H1 (cell line): Measurements from ENCODE around the gene TINCR. TPM values are rescaled to one million over a fixed set of nuclear protein-coding genes. Genes with fewer than 3 reads are reported as not detected.

Experiments used
- CTCF ChIA-PET: fragments of 300-600 bp; sonication (Branson Sonifier 250); formaldehyde crosslinking; loops from one replicate; lab custom pipeline; 2021; ENCODE audit not compliant: partially characterized antibody; lab: Charles Lee
- POLR2A ChIA-PET: fragments of 300-600 bp; sonication (Branson Sonifier 250); formaldehyde crosslinking; loops from one replicate; lab custom pipeline; 2021; ENCODE audit warnings: inconsistent platforms; ENCODE audit not compliant: partially characterized antibody; lab: Charles Lee
- DNase-seq, 2 experiments: peaks; one replicate each; pipeline versions ENCODE4 v3.0.0 to v3.0.0-alpha.2; 2010 to 2022; ENCODE audit warnings: low spot score in 2 of 2, low read depth in 1 of 2, mixed read lengths in 1 of 2
- FAIRE-seq: peaks from 2 replicates; lab custom pipeline; 2011; peaks lifted over from hg19 to GRCh38; lab: Jason Lieb, UNC
- H2AFZ ChIP-seq: 2 replicates; pipeline ENCODE4 v1.8.1; 2012; ENCODE audit warnings: low read length, inconsistent platforms
- H2AK5ac ChIP-seq: 2 replicates; pipeline ENCODE4 v1.6.1; 2013; ENCODE audit warnings: low read depth, low read length
- H2BK120ac ChIP-seq: replicated peaks from 2 replicates; pipeline ENCODE3; 2013; ENCODE audit warnings: low read depth, low read length, inconsistent platforms
- H2BK12ac ChIP-seq: 2 replicates; pipeline ENCODE4 v1.6.1; 2013; ENCODE audit warnings: low read depth, low read length
- H2BK15ac ChIP-seq: 2 replicates; pipeline ENCODE4 v1.6.1; 2013; ENCODE audit warnings: low read length
- H2BK20ac ChIP-seq: 2 replicates; pipeline ENCODE4 v1.6.1; 2013; ENCODE audit warnings: low read length
- H2BK5ac ChIP-seq: 2 replicates; pipeline ENCODE4 v1.6.1; 2013; ENCODE audit warnings: low read depth, low read length
- H3K14ac ChIP-seq: 2 replicates; pipeline ENCODE4 v1.6.1; 2013; ENCODE audit warnings: inconsistent platforms; ENCODE audit not compliant: insufficient read length
- H3K18ac ChIP-seq: 2 replicates; pipeline ENCODE4 v1.6.1; 2013; ENCODE audit warnings: low read length; ENCODE audit errors: extremely low read depth
- H3K23ac ChIP-seq: 2 replicates; pipeline ENCODE4 v1.6.1; 2013; ENCODE audit warnings: inconsistent platforms; ENCODE audit not compliant: insufficient read length
- H3K23me2 ChIP-seq: 2 replicates; pipeline ENCODE4 v1.6.1; 2013; ENCODE audit warnings: low read depth, low read length
- H3K27ac ChIP-seq: 2 replicates; pipeline ENCODE4 v1.6.1; 2011; ENCODE audit warnings: low read depth, low read length, inconsistent platforms
- H3K27me3 ChIP-seq, 4 experiments: replicated peaks in 1 of 4; 1 replicate in 1 of 4; 2 replicates in 3 of 4; pipeline versions ENCODE4 v1.6.1 to v1.8.1; 2011 to 2013; ENCODE audit warnings: low read length in 3 of 4, mild to moderate bottlenecking in 3 of 4, inconsistent platforms in 2 of 4, mixed read lengths in 2 of 4, moderate library complexity in 1 of 4; ENCODE audit not compliant: control insufficient read depth in 3 of 4, insufficient read depth in 3 of 4; ENCODE audit errors: extremely low read depth in 1 of 4
- H3K36me3 ChIP-seq, 4 experiments: 2 replicates each; pipeline versions ENCODE4 v1.6.1 to v1.8.1; 2011 to 2013; ENCODE audit warnings: mild to moderate bottlenecking in 4 of 4, low read length in 3 of 4, moderate library complexity in 2 of 4, control low read depth in 1 of 4, inconsistent platforms in 1 of 4; ENCODE audit not compliant: insufficient read depth in 4 of 4, control insufficient read depth in 2 of 4
- H3K4ac ChIP-seq: replicated peaks from 2 replicates; pipeline ENCODE3; 2013; ENCODE audit warnings: low read length, low read depth, mixed read lengths, inconsistent platforms; ENCODE audit not compliant: insufficient read length
- H3K4me1 ChIP-seq, 4 experiments: replicated peaks in 1 of 4; 1 replicate in 1 of 4; 2 replicates in 3 of 4; pipeline versions ENCODE4 v1.6.1 to v1.8.1; 2011 to 2013; ENCODE audit warnings: low read length in 3 of 4, inconsistent platforms in 2 of 4, mixed read lengths in 1 of 4; ENCODE audit not compliant: insufficient read depth in 4 of 4, control insufficient read depth in 3 of 4
- H3K4me2 ChIP-seq, 2 experiments: 2 replicates each; pipeline versions ENCODE4 v1.6.1 to v1.8.1; 2011 to 2013; ENCODE audit warnings: low read depth in 2 of 2, low read length in 2 of 2, control low read depth in 1 of 2, inconsistent platforms in 1 of 2, mild to moderate bottlenecking in 1 of 2; ENCODE audit not compliant: insufficient read depth in 1 of 2
- H3K4me3 ChIP-seq, 4 experiments: fragments of 200-600, 300-600 bp in 1 of 4; sonication (generic), shearing (Covaris generic), sonication (Bioruptor Twin) in 1 of 4; 2 replicates each; pipeline versions ENCODE4 v1.5.1 to v1.8.1; 2011 to 2016; ENCODE audit warnings: low read length in 4 of 4, low read depth in 3 of 4, control low read depth in 2 of 4, inconsistent platforms in 2 of 4, mild to moderate bottlenecking in 2 of 4, mixed read lengths in 1 of 4, moderate library complexity in 1 of 4; ENCODE audit not compliant: insufficient read depth in 2 of 4; ENCODE audit errors: extremely low read depth in 1 of 4
- H3K56ac ChIP-seq: replicated peaks from 2 replicates; pipeline ENCODE3; 2013; ENCODE audit warnings: low read depth, mild to moderate bottlenecking, mixed read lengths, low read length, inconsistent platforms; ENCODE audit not compliant: insufficient read length
- H3K79me1 ChIP-seq: 2 replicates; pipeline ENCODE4 v1.6.1; 2013; ENCODE audit warnings: low read depth, low read length, control low read depth
- H3K79me2 ChIP-seq, 2 experiments: 2 replicates each; pipeline versions ENCODE4 v1.6.1 to v1.8.1; 2012 to 2013; ENCODE audit warnings: low read length in 2 of 2, mild to moderate bottlenecking in 2 of 2, inconsistent platforms in 1 of 2; ENCODE audit not compliant: insufficient read depth in 2 of 2, control insufficient read depth in 1 of 2
- H3K9ac ChIP-seq, 4 experiments: replicated peaks in 1 of 4; 1 replicate in 1 of 4; 2 replicates in 3 of 4; pipeline versions ENCODE4 v1.6.1 to v1.8.1; 2011 to 2013; ENCODE audit warnings: low read depth in 3 of 4, low read length in 3 of 4, control low read depth in 2 of 4, mild to moderate bottlenecking in 2 of 4, moderate library complexity in 2 of 4, inconsistent platforms in 1 of 4; ENCODE audit errors: extremely low read depth in 1 of 4
- H3K9me3 ChIP-seq, 2 experiments: 2 replicates each; pipeline versions ENCODE4 v1.6.1 to v1.8.1; 2012 to 2013; ENCODE audit warnings: mild to moderate bottlenecking in 2 of 2, moderate library complexity in 2 of 2, control low read depth in 1 of 2, inconsistent platforms in 1 of 2, low read depth in 1 of 2, low read length in 1 of 2, mixed read lengths in 1 of 2; ENCODE audit not compliant: insufficient read depth in 2 of 2
- H4K20me1 ChIP-seq, 2 experiments: replicated peaks in 1 of 2; 2 replicates each; pipeline versions ENCODE3 to v1.8.1; 2011 to 2013; ENCODE audit warnings: inconsistent platforms in 2 of 2, low read length in 2 of 2, mild to moderate bottlenecking in 1 of 2; ENCODE audit not compliant: insufficient read depth in 2 of 2, control insufficient read depth in 1 of 2
- H4K5ac ChIP-seq: 2 replicates; pipeline ENCODE4 v1.6.1; 2013; ENCODE audit warnings: low read length, low read depth, mixed read lengths, inconsistent platforms; ENCODE audit not compliant: insufficient read length
- H4K8ac ChIP-seq: 2 replicates; pipeline ENCODE4 v1.8.0; 2013; ENCODE audit warnings: mild to moderate bottlenecking, moderate library complexity, low read length, inconsistent platforms; ENCODE audit not compliant: insufficient read depth; ENCODE audit errors: extremely low read depth
- H4K91ac ChIP-seq: replicated peaks from 2 replicates; pipeline ENCODE3; 2013; ENCODE audit warnings: low read length, mixed read lengths, inconsistent platforms; ENCODE audit not compliant: insufficient read length
- CREB1 ChIP-seq: IDR thresholded peaks from 2 replicates; pipeline ENCODE4 v1.6.1; 2012; ENCODE audit warnings: inconsistent platforms
- EP300 ChIP-seq, 2 experiments: IDR thresholded peaks; 1 replicate in 1 of 2; 2 replicates in 1 of 2; pipeline ENCODE4 v1.6.1; 2011 to 2012; ENCODE audit warnings: low read depth in 2 of 2, low read length in 2 of 2, mild to moderate bottlenecking in 2 of 2, borderline replicate concordance in 1 of 2, inconsistent platforms in 1 of 2, moderate library complexity in 1 of 2
- GTF2F1 ChIP-seq: IDR thresholded peaks from 2 replicates; pipeline ENCODE4 v1.6.1; 2012; ENCODE audit warnings: low read depth, low read length, improper control_type of control experiment, borderline replicate concordance
- HDAC2 ChIP-seq, 2 experiments: fragments of 300-600 bp in 1 of 2; sonication (generic) in 1 of 2; IDR thresholded peaks; 2 replicates each; pipeline ENCODE4 v1.6.1; 2011 to 2012; ENCODE audit warnings: low read depth in 2 of 2, low read length in 2 of 2, mild to moderate bottlenecking in 2 of 2, moderate library complexity in 2 of 2, borderline replicate concordance in 1 of 2, inconsistent platforms in 1 of 2
- KDM1A ChIP-seq: fragments of 200-600, 300-600 bp; sonication (generic); IDR thresholded peaks from 2 replicates; pipeline ENCODE4 v1.7.1; 2016; ENCODE audit warnings: mild to moderate bottlenecking, low read length, borderline replicate concordance
- MAFK ChIP-seq: IDR thresholded peaks from 2 replicates; pipeline ENCODE4 v1.6.1; 2012; ENCODE audit warnings: low read depth, mild to moderate bottlenecking, improper control_type of control experiment, low read length
- MAX ChIP-seq: IDR thresholded peaks from 2 replicates; pipeline ENCODE4 v1.6.1; 2012; ENCODE audit warnings: inconsistent platforms
- SIN3A ChIP-seq, 2 experiments: IDR thresholded peaks in 1 of 2; conservative IDR thresholded peaks in 1 of 2; 2 replicates each; pipeline ENCODE4 v1.6.1; 2011 to 2012; ENCODE audit warnings: low read length in 2 of 2, improper control_type of control experiment in 1 of 2, low read depth in 1 of 2, mild to moderate bottlenecking in 1 of 2
- SIX5 ChIP-seq: IDR thresholded peaks from 2 replicates; pipeline ENCODE4 v1.6.1; 2011; ENCODE audit warnings: mild to moderate bottlenecking, low read depth, low read length
- SRF ChIP-seq: IDR thresholded peaks from 2 replicates; pipeline ENCODE4 v1.6.1; 2011; ENCODE audit warnings: mild to moderate bottlenecking, low read depth, low read length, moderate library complexity
- SUZ12 ChIP-seq: fragments of 200-600 bp; sonication (generic); IDR thresholded peaks from 2 replicates; pipeline ENCODE4 v1.6.1; 2012; ENCODE audit warnings: mild to moderate bottlenecking, inconsistent platforms, low read length, moderate library complexity, mixed read lengths
- TAF7 ChIP-seq: optimal IDR thresholded peaks from 2 replicates; pipeline ENCODE3; 2011; ENCODE audit warnings: low read depth, mild to moderate bottlenecking, inconsistent platforms, low read length, moderate library complexity, borderline replicate concordance
- ZNF274 ChIP-seq: IDR thresholded peaks from 2 replicates; pipeline ENCODE4 v1.7.0; 2012; ENCODE audit warnings: low read length, borderline replicate concordance; ENCODE audit errors: extremely low read depth
- WGBS, 2 experiments: shearing (Covaris generic) in 1 of 2; methylation state at CpG; one replicate each; pipeline versions ENCODE4 v1.1.6 to v1.1.7; 2013 to 2015; ENCODE audit warnings: low lambda C conversion rate in 2 of 2, mixed read lengths in 2 of 2, inconsistent platforms in 1 of 2, low coverage in 1 of 2, missing lambda C conversion rate in 1 of 2; ENCODE audit not compliant: insufficient replicate concordance in 2 of 2, insufficient coverage in 1 of 2, insufficient read length in 1 of 2; ENCODE audit errors: extremely low coverage in 1 of 2, missing lambda C conversion rate in 1 of 2; 5-methylcytosine and 5-hydroxymethylcytosine counted together
- polyA plus RNA-seq, 7 experiments: library from polyadenylated mRNA; depleted of rRNA in 3 of 7; stranded (reverse) in 5 of 7; unstranded in 2 of 7; fragments of >200 nt in 5 of 7; fragments of 200-250 nt in 2 of 7; gene quantifications; 1 replicate in 5 of 7; 2 replicates in 1 of 7; 4 replicates in 1 of 7; pipeline versions ENCODE4 v1.2.1 to v1.2.3, GENCODE V29; 2011 to 2013; ENCODE audit warnings: missing spikeins in 2 of 7, mixed read lengths in 2 of 7
- total RNA-seq: library from RNA; stranded (reverse); fragmentation: NEBNext Ultra II Directional; extraction: Animal tissue kit (Norgen Biotek cat#: 25700); gene quantifications from 2 replicates; pipeline ENCODE4 v1.2.1, GENCODE V29; 2021

TINCR gene
- total and polyA plus RNA-seq, 2 of the 8 experiments (the other 6 are each of a cell fraction or from before 2014, with no cell fraction given) = 0.52 to 1.4 TPM

GRCh38 chr19:5560156-5560555 lies 7.6 kb downstream of the TINCR start:
- Histone ChIP-seq H3K79me1 (no peaks in the 10 kb centered on the region), H3K9me3 (peaks cover 5 to 8% of the 10 kb centered on the region in 2 experiments; a peak in 3 of 4 replicates), H2BK120ac (no peak overlapping the region), H3K4me3 (no peak overlapping the region), H2BK20ac (0 out of 2 replicates have a peak overlapping the region, but pooled peaks have one; percentile 32), H4K20me1 (no peaks in the 10 kb centered on the region), H3K27ac (no peak overlapping the region; the same call in 1 of the 2 replicates), H2BK12ac (no peak overlapping the region), H3K4me1 (peaks cover 0 to 9% (median 4%) of the 10 kb centered on the region in 4 experiments; a peak in 3 of 7 replicates), H3K18ac (no peak overlapping the region), H4K5ac (no peak overlapping the region), H3K14ac (no peak overlapping the region), H3K4me2 (no peak overlapping the region), H3K27me3 (no peaks in the 10 kb centered on the region), H3K23ac (no peak overlapping the region), H4K91ac (no peak overlapping the region), H2AK5ac (no peak overlapping the region), H3K4ac (no peak overlapping the region), H3K36me3 (no peaks in the 10 kb centered on the region), H2AFZ (no peak overlapping the region), H4K8ac (no peak overlapping the region), H3K56ac (no peak overlapping the region), H2BK15ac (no peak overlapping the region), H2BK5ac (no peak overlapping the region), H3K23me2 (peaks cover 2% of the 10 kb centered on the region; the same call in 1 of the 2 replicates), H3K9ac (no peak overlapping the region), H3K79me2 (no peaks in the 10 kb centered on the region)
- ChIA-PET POLR2A (interaction anchor here (1.1 kb wide), 1 partner anchor 131 kb away, joined by 3 read pairs; no protein-coding TSS in a partner anchor), CTCF (interaction anchor here (0.6 to 12.1 kb wide), 9 partner anchors 8 to 766 kb away, joined by 3 to 206 read pairs (median 4); partner anchors contain the start of gene TINCR)
- FAIRE-seq (no peak), DNase-seq (no peak)
- 82% methylated on average over 16 of the region's 19 CpGs; no CpG with 5 or more reads in 1 of the 2 experiments for WGBS, 2 experiments
- TF ChIP-seq HDAC2 (IDR thresholded peaks at IDR 0.05; ENCODE audit: borderline replicate concordance in 1 of 2, low read depth in 2 of 2, low read length in 2 of 2) (no peak), TAF7 (no peak), EP300 (IDR thresholded peaks at IDR 0.05; ENCODE audit: borderline replicate concordance in 1 of 2, low read depth in 2 of 2, low read length in 2 of 2) (no peak), CREB1 (no peak), SIX5 (no peak), MAFK (no peak), SUZ12 (no peak), SIN3A (conservative IDR thresholded peaks at IDR 0.05 in 1 of 2, IDR thresholded peaks at IDR 0.05 in 1 of 2; ENCODE audit: low read depth in 1 of 2, low read length in 2 of 2) (no peak), ZNF274 (no peak), SRF (no peak), MAX (no peak), KDM1A (no peak), GTF2F1 (no peak)
